HCT116 (cell line): Measurements from ENCODE around the gene SBF2. TPM values are rescaled to one million over a fixed set of nuclear protein-coding genes. Genes with fewer than 3 reads are reported as not detected.

Source experiments
- ATAC-seq: fragments of 200-7000 bp; cut with Tn5 transposase; 2 replicates; pipeline ENCODE4 v1.9.1; 2020; ENCODE audit warnings: mild to moderate bottlenecking, moderate library complexity
- BruUV-seq: library from RNA; stranded (reverse); fragments of 400-500 nt; replicated peaks from 2 replicates; lab custom pipeline; 2021; lab: Mats Ljungman, UMichigan
- CTCF ChIA-PET: fragments of 300-600 bp; sonication (Branson Sonifier 250); formaldehyde crosslinking; loops from one replicate; lab custom pipeline; 2021; ENCODE audit warnings: antibody characterized with exemption; lab: Charles Lee
- POLR2A ChIA-PET: fragments of 300-600, 350-600 bp; sonication (Branson Sonifier 250); formaldehyde crosslinking; loops from one replicate; lab custom pipeline; 2021; ENCODE audit warnings: antibody characterized with exemption; lab: Charles Lee
- RAD21 ChIA-PET, 2 experiments: fragments of 300-600 bp; sonication (Branson Sonifier 250); formaldehyde crosslinking; loops; one replicate each; lab custom pipeline; 2023; ENCODE audit warnings: low total read pairs in 2 of 2; ENCODE audit not compliant: uncharacterized antibody in 2 of 2, unreplicated experiment in 2 of 2, low non-redundant PET in 1 of 2; lab: Charles Lee
- DNase-seq: peaks from one replicate; pipeline ENCODE4 v3.0.0-alpha.2; 2010; ENCODE audit warnings: low read depth, low spot score
- H2AFZ ChIP-seq: fragments of 200-600 bp; shearing (Covaris generic), sonication (generic); 2 replicates; pipeline ENCODE4 v1.6.1; 2017; ENCODE audit warnings: low read depth, mixed run types, mixed read lengths, antibody characterized with exemption, low read length; ENCODE audit not compliant: poor library complexity, severe bottlenecking
- H3K27ac ChIP-seq: 2 replicates; pipeline ENCODE4 v1.5.1; 2012; ENCODE audit warnings: low read depth, low read length
- H3K27me3 ChIP-seq: fragments of 200-600 bp; sonication (generic); 2 replicates; pipeline ENCODE4 v1.6.1; 2016; ENCODE audit warnings: mixed run types, low read length, mixed read lengths; ENCODE audit not compliant: insufficient read depth
- H3K36me3 ChIP-seq, 2 experiments: fragments of 200-500 bp in 1 of 2; fragments of 200-600 bp in 1 of 2; sonication (Bioruptor generic) in 1 of 2; sonication (generic) in 1 of 2; 2 replicates each; pipeline versions ENCODE4 v1.5.1 to v1.6.1; 2014 to 2016; ENCODE audit warnings: low read length in 2 of 2, inconsistent platforms in 1 of 2, mixed read lengths in 1 of 2, mixed run types in 1 of 2; ENCODE audit not compliant: insufficient read depth in 2 of 2, control insufficient read depth in 1 of 2
- H3K4me1 ChIP-seq, 2 experiments: fragments of 200-600 bp in 1 of 2; sonication (generic) in 1 of 2; 2 replicates each; pipeline versions ENCODE4 v1.5.1 to v1.6.1; 2012 to 2017; ENCODE audit warnings: low read length in 2 of 2, inconsistent platforms in 1 of 2, mild to moderate bottlenecking in 1 of 2, mixed read lengths in 1 of 2, mixed run types in 1 of 2, moderate library complexity in 1 of 2; ENCODE audit not compliant: insufficient read depth in 2 of 2, control insufficient read depth in 1 of 2
- H3K4me2 ChIP-seq: fragments of 200-600 bp; sonication (generic); 2 replicates; pipeline ENCODE4 v1.6.1; 2017; ENCODE audit warnings: mixed run types, low read length, mixed read lengths
- H3K4me3 ChIP-seq, 2 experiments: fragments of 200-600 bp in 1 of 2; sonication (generic) in 1 of 2; replicated peaks in 1 of 2; 2 replicates each; pipeline ENCODE4 v1.5.1; 2011 to 2016; ENCODE audit warnings: low read length in 2 of 2, control low read depth in 1 of 2, low read depth in 1 of 2, mild to moderate bottlenecking in 1 of 2, mixed read lengths in 1 of 2, mixed run types in 1 of 2
- H3K79me2 ChIP-seq: fragments of 200-600 bp; sonication (generic); 2 replicates; pipeline ENCODE4 v1.6.1; 2017; ENCODE audit warnings: mild to moderate bottlenecking, mixed run types, low read length, moderate library complexity, mixed read lengths; ENCODE audit not compliant: insufficient read depth
- H3K9ac ChIP-seq: fragments of 200-600 bp; sonication (generic); 2 replicates; pipeline ENCODE4 v1.6.1; 2016; ENCODE audit warnings: low read length, mixed read lengths
- H3K9me2 ChIP-seq: fragments of 200-600 bp; sonication (generic), shearing (Covaris generic); 2 replicates; pipeline ENCODE4 v1.6.1; 2017; ENCODE audit warnings: mixed run types, mild to moderate bottlenecking, moderate library complexity; ENCODE audit not compliant: insufficient read depth
- H3K9me3 ChIP-seq, 2 experiments: fragments of 200-500 bp in 1 of 2; fragments of 200-600 bp in 1 of 2; sonication (Bioruptor generic) in 1 of 2; sonication (generic) in 1 of 2; 2 replicates each; pipeline ENCODE4 v1.6.1; 2014 to 2017; ENCODE audit warnings: low read length in 2 of 2, mixed read lengths in 2 of 2, inconsistent platforms in 1 of 2, low read depth in 1 of 2, mild to moderate bottlenecking in 1 of 2, mixed run types in 1 of 2, moderate library complexity in 1 of 2; ENCODE audit not compliant: control insufficient read depth in 1 of 2, insufficient read depth in 1 of 2
- H4K20me1 ChIP-seq: fragments of 200-600 bp; sonication (generic), shearing (Covaris generic); 2 replicates; pipeline ENCODE4 v1.6.1; 2017; ENCODE audit warnings: mixed run types, mild to moderate bottlenecking, moderate library complexity; ENCODE audit not compliant: insufficient read depth
- CBX3 ChIP-seq: IDR thresholded peaks from 2 replicates; pipeline ENCODE4 v1.6.1; 2012; ENCODE audit warnings: low read depth
- EZH2 ChIP-seq: fragments of 200-600 bp; sonication (generic); IDR thresholded peaks from 2 replicates; pipeline ENCODE4 v1.6.1; 2017; ENCODE audit warnings: antibody characterized with exemption, mixed run types
- FOSL1 ChIP-seq: IDR thresholded peaks from 2 replicates; pipeline ENCODE4 v1.6.1; 2012; ENCODE audit warnings: low read depth
- SP1 ChIP-seq: IDR thresholded peaks from 2 replicates; pipeline ENCODE4 v1.6.1; 2012; ENCODE audit warnings: low read depth
- YY1 ChIP-seq: IDR thresholded peaks from 2 replicates; pipeline ENCODE4 v1.6.1; 2011; ENCODE audit warnings: low read length, low read depth, moderate library complexity, mild to moderate bottlenecking; ENCODE audit not compliant: insufficient replicate concordance; ENCODE audit errors: extremely low read depth
- intact Hi-C: fragments of 100-400 bp; cut with micrococcal nuclease; formaldehyde crosslinking; loops from 2 replicates; pipeline ENCODE4 v1.10.0; 2022
- total RNA-seq: library from RNA; stranded (reverse); gene quantifications from one replicate; pipeline ENCODE4 v1.2.1, GENCODE V29; 2021; ENCODE audit not compliant: unreplicated experiment
- TF ChIP-seq, protein P1 (sequence below): IDR thresholded peaks from 2 replicates; pipeline ENCODE4 v1.6.1; 2012
- TF ChIP-seq, protein P2 (sequence below): IDR thresholded peaks from 2 replicates; pipeline ENCODE4 v1.6.1; 2011; ENCODE audit warnings: mild to moderate bottlenecking, low read length, moderate library complexity; ENCODE audit not compliant: insufficient replicate concordance; ENCODE audit errors: extremely low read depth

The SBF2 gene
- total RNA-seq, 1 experiment from 2014 or later = 35.0 TPM

DNA sequence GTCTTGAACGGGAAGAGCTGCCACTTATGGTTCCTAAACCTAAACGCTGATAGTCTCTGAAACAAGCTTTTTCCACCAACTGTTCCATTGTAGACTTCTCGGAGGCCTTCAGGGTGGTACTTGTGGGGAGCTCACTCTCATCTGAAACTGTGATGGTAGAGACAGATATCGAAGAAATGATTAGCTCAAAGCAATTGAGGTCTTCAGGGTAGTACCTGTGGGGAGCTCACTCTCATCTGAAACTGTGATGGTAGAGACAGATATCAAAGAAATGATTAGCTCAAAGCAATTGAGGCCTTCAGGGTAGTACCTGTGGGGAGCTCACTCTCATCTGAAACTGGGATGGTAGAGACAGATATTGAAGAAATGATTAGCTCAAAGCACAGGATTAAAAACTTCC, 454.5 kb downstream of the SBF2 start:
- Histone ChIP-seq H3K4me3 (no peak overlapping the region), H3K27me3 (no peaks in the 10 kb centered on the region), H3K4me2 (no peak overlapping the region), H3K36me3 (no peaks in the 10 kb centered on the region), H4K20me1 (no peaks in the 10 kb centered on the region), H2AFZ (no peak overlapping the region), H3K9ac (no peak overlapping the region), H3K27ac (no peak overlapping the region), H3K79me2 (no peaks in the 10 kb centered on the region), H3K9me3 (no peaks in the 10 kb centered on the region), H3K4me1 (no peaks in the 10 kb centered on the region), H3K9me2 (no peaks in the 10 kb centered on the region)
- no TSS peak for BruUV-seq
- ChIA-PET RAD21 (no interaction called here), CTCF (no interaction called here), POLR2A (no interaction called here)
- ATAC-seq (no peak), DNase-seq (no peak)
- no peak for TF ChIP-seq EZH2
- intact Hi-C loops = no loop called here

DNA sequence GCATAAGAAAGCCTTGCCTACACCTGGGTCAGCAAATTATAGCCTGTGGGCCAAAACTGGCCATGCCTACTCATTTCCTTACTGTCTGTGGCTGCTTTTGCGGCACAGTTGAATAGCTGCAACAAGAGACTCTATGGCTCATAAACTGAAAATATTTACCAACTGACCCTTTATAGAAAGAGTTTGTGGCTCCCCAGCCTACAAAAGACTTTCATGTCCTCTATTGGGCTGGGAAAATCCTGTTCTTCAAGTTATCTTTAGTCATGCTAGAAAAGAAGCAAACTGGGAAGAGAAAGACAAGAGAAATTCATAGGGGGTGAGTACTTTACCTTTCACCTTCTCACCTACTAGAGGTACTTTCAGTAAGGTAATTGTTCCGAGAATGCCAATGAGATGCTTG, 455.1 kb downstream of the SBF2 start:
- Histone ChIP-seq H4K20me1 (no peaks in the 10 kb centered on the region), H3K4me3 (no peak overlapping the region), H3K27ac (no peak overlapping the region), H3K36me3 (no peaks in the 10 kb centered on the region), H3K9me3 (no peaks in the 10 kb centered on the region), H3K9ac (no peak overlapping the region), H3K9me2 (no peaks in the 10 kb centered on the region), H3K4me2 (no peak overlapping the region), H2AFZ (no peak overlapping the region), H3K79me2 (no peaks in the 10 kb centered on the region), H3K27me3 (no peaks in the 10 kb centered on the region), H3K4me1 (no peaks in the 10 kb centered on the region)
- DNase-seq (no peak), ATAC-seq (no peak)
- ChIA-PET POLR2A (no interaction called here), RAD21 (no interaction called here), CTCF (no interaction called here)
- no TSS peak for BruUV-seq
- intact Hi-C loops = no loop called here
- TF ChIP-seq SP1 = no peak
- TF ChIP-seq, protein P1, sequence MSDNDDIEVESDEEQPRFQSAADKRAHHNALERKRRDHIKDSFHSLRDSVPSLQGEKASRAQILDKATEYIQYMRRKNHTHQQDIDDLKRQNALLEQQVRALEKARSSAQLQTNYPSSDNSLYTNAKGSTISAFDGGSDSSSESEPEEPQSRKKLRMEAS = no peak
- no peak for TF ChIP-seq FOSL1
- TF ChIP-seq YY1 = no peak
- no peak for TF ChIP-seq CBX3
- TF ChIP-seq, protein P2, sequence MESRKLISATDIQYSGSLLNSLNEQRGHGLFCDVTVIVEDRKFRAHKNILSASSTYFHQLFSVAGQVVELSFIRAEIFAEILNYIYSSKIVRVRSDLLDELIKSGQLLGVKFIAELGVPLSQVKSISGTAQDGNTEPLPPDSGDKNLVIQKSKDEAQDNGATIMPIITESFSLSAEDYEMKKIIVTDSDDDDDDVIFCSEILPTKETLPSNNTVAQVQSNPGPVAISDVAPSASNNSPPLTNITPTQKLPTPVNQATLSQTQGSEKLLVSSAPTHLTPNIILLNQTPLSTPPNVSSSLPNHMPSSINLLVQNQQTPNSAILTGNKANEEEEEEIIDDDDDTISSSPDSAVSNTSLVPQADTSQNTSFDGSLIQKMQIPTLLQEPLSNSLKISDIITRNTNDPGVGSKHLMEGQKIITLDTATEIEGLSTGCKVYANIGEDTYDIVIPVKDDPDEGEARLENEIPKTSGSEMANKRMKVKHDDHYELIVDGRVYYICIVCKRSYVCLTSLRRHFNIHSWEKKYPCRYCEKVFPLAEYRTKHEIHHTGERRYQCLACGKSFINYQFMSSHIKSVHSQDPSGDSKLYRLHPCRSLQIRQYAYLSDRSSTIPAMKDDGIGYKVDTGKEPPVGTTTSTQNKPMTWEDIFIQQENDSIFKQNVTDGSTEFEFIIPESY = no peak
